Epithelial cell of proximal tubule (primary cell): ENCODE measurements around the gene TBC1D16. TPM values are rescaled to one million over a fixed set of nuclear protein-coding genes. Genes with fewer than 3 reads are reported as not detected.
"Not testable (repeated sequence)": the region's sequence is repeated elsewhere in the genome, so short reads cannot be mapped to it uniquely, and the experiment has no call there.

Experiments used
- DNase-seq: peaks from one replicate; pipeline ENCODE4 v3.0.0-alpha.2; 2011; ENCODE audit warnings: low read depth
- H3K4me3 ChIP-seq: 2 replicates; pipeline ENCODE4 v1.5.1; 2011; ENCODE audit warnings: low read depth, mild to moderate bottlenecking, low read length
- CTCF ChIP-seq: conservative IDR thresholded peaks from 2 replicates; pipeline ENCODE4 v1.5.1; 2012; ENCODE audit warnings: low read depth, mild to moderate bottlenecking, low read length
- total RNA-seq: library from RNA; depleted of rRNA; stranded (reverse); fragments of >200 nt; gene quantifications from 2 replicates; pipeline ENCODE4 v1.2.3, GENCODE V29; 2015

TBC1D16 gene
- total RNA-seq, 1 donor from 2014 or later, result 19.9 TPM

GRCh38 chr17:79974566-79975497 lies 60.8 kb downstream of the TBC1D16 start:
- DNase-seq, result no peak
- peak; percentile 29 for TF ChIP-seq CTCF
- H3K4me3 ChIP-seq, result no peak overlapping the region

GRCh38 chr17:79971651-79972050 lies 64.0 kb downstream of the TBC1D16 start:
- H3K4me3 ChIP-seq, result no peak overlapping the region
- TF ChIP-seq CTCF, result no peak
- DNase-seq, result no peak

GRCh38 chr17:79970576-79971068 lies 65.0 kb downstream of the TBC1D16 start:
- DNase-seq, result no peak
- no peak overlapping the region for H3K4me3 ChIP-seq
- peak; percentile 50 for TF ChIP-seq CTCF

- no peak for DNase-seq
- TF ChIP-seq CTCF, result no peak
- no peak overlapping the region for H3K4me3 ChIP-seq
Observed at GRCh38 chr17:79969906-79970305, 65.8 kb downstream of the TBC1D16 start.

- TF ChIP-seq CTCF, result no peak
- DNase-seq, result no peak
- H3K4me3 ChIP-seq, result no peak overlapping the region
Observed at GRCh38 chr17:79968116-79968515, 67.6 kb downstream of the TBC1D16 start.

- TF ChIP-seq CTCF, result no peak
- H3K4me3 ChIP-seq, result no peak overlapping the region
- no peak for DNase-seq
Observed at GRCh38 chr17:79966681-79967080, 69.0 kb downstream of the TBC1D16 start.

GRCh38 chr17:79965806-79966205 lies 69.9 kb downstream of the TBC1D16 start:
- no peak for TF ChIP-seq CTCF
- no peak overlapping the region for H3K4me3 ChIP-seq
- DNase-seq, result no peak

GRCh38 chr17:79962467-79962866 lies 73.2 kb downstream of the TBC1D16 start:
- H3K4me3 ChIP-seq, DNase-seq: not testable (repeated sequence)

GRCh38 chr17:79961567-79961966 lies 74.1 kb downstream of the TBC1D16 start:
- H3K4me3 ChIP-seq, DNase-seq: not testable (repeated sequence)
